ENCODE measurements around the gene GRAMD2A. TPM values are rescaled to one million over a fixed set of nuclear protein-coding genes. Genes with fewer than 3 reads are reported as not detected.

Gene GRAMD2A
- total and polyA plus RNA-seq, 5 donors: 0.14 to 0.71 (median 0.44) TPM; not detected in 1

DNA sequence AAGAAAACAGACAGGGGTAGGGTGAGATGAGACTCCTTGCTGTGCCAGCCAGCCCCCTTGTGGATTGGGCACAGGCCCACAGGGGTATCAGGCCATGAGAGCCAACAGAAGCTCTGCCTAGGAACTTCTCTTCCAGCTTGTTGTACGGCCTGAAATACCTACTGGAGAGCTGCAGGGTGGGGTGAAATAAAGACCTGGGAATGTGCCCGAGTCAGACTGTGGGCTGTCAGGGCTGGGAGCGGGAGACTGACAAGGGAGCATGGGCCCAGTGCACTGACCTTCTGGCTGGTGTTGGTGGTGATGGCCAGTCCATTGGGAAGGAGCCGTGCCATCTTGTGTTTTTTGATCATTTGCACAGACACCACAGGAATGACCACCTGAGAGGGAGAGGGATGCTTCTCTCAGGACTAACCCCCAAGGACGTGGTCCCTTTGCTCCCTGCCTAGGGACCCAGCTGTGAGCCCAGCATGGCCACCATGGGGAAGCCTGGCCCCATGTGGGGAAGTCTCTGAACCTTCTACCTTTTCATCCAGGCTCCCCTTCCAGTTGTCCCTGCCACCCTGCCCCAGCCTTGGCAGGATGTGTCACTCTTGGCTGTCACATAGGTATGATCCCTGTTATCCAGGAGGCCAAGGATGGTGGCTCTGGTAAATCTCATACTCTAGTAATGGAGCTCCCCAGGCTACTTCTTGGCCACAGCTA is 30.7 kb downstream of the GRAMD2A start:
- ATAC-seq (no peak), DNase-seq (no peak)
- Histone ChIP-seq H3K27me3 (ENCODE audit: control insufficient read depth, insufficient read depth) (no peaks in the 10 kb centered on the region), H3K4me1 (ENCODE audit: control insufficient read depth, insufficient read depth, low read length) (no peaks in the 10 kb centered on the region), H3K4me3 (ENCODE audit: low read length) (no peak overlapping the region), H3K27ac (ENCODE audit: low read length) (no peak overlapping the region), H3K9me3 (ENCODE audit: control insufficient read depth, low read length) (no peaks in the 10 kb centered on the region)
- WGBS: 88% methylated on average over 5 of the region's 5 CpGs
- intact Hi-C loops (cut with DNase I): no loop called here

- ATAC-seq (no peak), DNase-seq (no peak)
- 82% methylated on average over 4 of the region's 4 CpGs for WGBS
- Histone ChIP-seq H3K4me3 (ENCODE audit: low read length) (no peak overlapping the region), H3K9me3 (ENCODE audit: control insufficient read depth, low read length) (no peaks in the 10 kb centered on the region), H3K27me3 (ENCODE audit: control insufficient read depth, insufficient read depth) (no peaks in the 10 kb centered on the region), H3K27ac (ENCODE audit: low read length) (no peak overlapping the region), H3K4me1 (ENCODE audit: control insufficient read depth, insufficient read depth, low read length) (no peaks in the 10 kb centered on the region)
- intact Hi-C loops (cut with DNase I): no loop called here
Observed at GRCh38 chr15:72163719-72164118, 33.9 kb downstream of the GRAMD2A start.

GRCh38 chr15:72162569-72162968 is 35.0 kb downstream of the GRAMD2A start:
- DNase-seq (no peak), ATAC-seq (no peak)
- no peak overlapping the region for H3K27ac ChIP-seq (ENCODE audit: low read length)
- WGBS: 90% methylated on average over 5 of the region's 5 CpGs
- H3K4me1 ChIP-seq (ENCODE audit: control insufficient read depth, insufficient read depth, low read length): no peaks in the 10 kb centered on the region
- no peaks in the 10 kb centered on the region for H3K9me3 ChIP-seq (ENCODE audit: control insufficient read depth, low read length)
- intact Hi-C loops (cut with DNase I): no loop called here
- H3K4me3 ChIP-seq (ENCODE audit: low read length): no peak overlapping the region
- H3K27me3 ChIP-seq (ENCODE audit: control insufficient read depth, insufficient read depth): no peaks in the 10 kb centered on the region

GRCh38 chr15:72161361-72162132 is 36.0 kb downstream of the GRAMD2A start:
- intact Hi-C loops (cut with DNase I): no loop called here
- Histone ChIP-seq H3K9me3 (ENCODE audit: control insufficient read depth, low read length) (no peaks in the 10 kb centered on the region), H3K4me1 (ENCODE audit: control insufficient read depth, insufficient read depth, low read length) (no peaks in the 10 kb centered on the region), H3K27ac (ENCODE audit: low read length) (no peak overlapping the region), H3K27me3 (ENCODE audit: control insufficient read depth, insufficient read depth) (no peaks in the 10 kb centered on the region), H3K4me3 (ENCODE audit: low read length) (no peak overlapping the region)
- ATAC-seq (peak in 1 of 2 donors; percentile 26), DNase-seq (no peak)
- 75% methylated on average over 7 of the region's 7 CpGs for WGBS

GRCh38 chr15:72160696-72161245 is 36.8 kb downstream of the GRAMD2A start:
- intact Hi-C loops (cut with DNase I): no loop called here
- Histone ChIP-seq H3K4me1 (ENCODE audit: control insufficient read depth, insufficient read depth, low read length) (no peaks in the 10 kb centered on the region), H3K27me3 (ENCODE audit: control insufficient read depth, insufficient read depth) (no peaks in the 10 kb centered on the region), H3K9me3 (ENCODE audit: control insufficient read depth, low read length) (no peaks in the 10 kb centered on the region), H3K27ac (ENCODE audit: low read length) (no peak overlapping the region), H3K4me3 (ENCODE audit: low read length) (no peak overlapping the region)
- ATAC-seq: no peak
- no peak for DNase-seq
- 87% methylated on average over 5 of the region's 5 CpGs for WGBS

GRCh38 chr15:72156928-72157327 is 40.7 kb downstream of the GRAMD2A start:
- Histone ChIP-seq H3K4me3 (ENCODE audit: low read length) (no peak overlapping the region), H3K27ac (ENCODE audit: low read length) (no peak overlapping the region), H3K9me3 (ENCODE audit: control insufficient read depth, low read length) (no peaks in the 10 kb centered on the region), H3K27me3 (ENCODE audit: control insufficient read depth, insufficient read depth) (no peaks in the 10 kb centered on the region), H3K4me1 (ENCODE audit: control insufficient read depth, insufficient read depth, low read length) (no peaks in the 10 kb centered on the region)
- ATAC-seq (no peak), DNase-seq (no peak)
- intact Hi-C loops (cut with DNase I): loop anchor here in 2 of 4 donors (10.0 kb wide), 2 partner anchors 372 to 412 kb away; no protein-coding TSS in a partner anchor
- WGBS: 90% methylated on average over 2 of the region's 2 CpGs

GRCh38 chr15:72155635-72156616 is 41.7 kb downstream of the GRAMD2A start:
- Histone ChIP-seq H3K27me3 (ENCODE audit: control insufficient read depth, insufficient read depth) (no peaks in the 10 kb centered on the region), H3K4me1 (ENCODE audit: control insufficient read depth, insufficient read depth, low read length) (no peaks in the 10 kb centered on the region), H3K9me3 (ENCODE audit: control insufficient read depth, low read length) (no peaks in the 10 kb centered on the region), H3K27ac (ENCODE audit: low read length) (no peak overlapping the region), H3K4me3 (ENCODE audit: low read length) (peak overlapping the region; percentile 50)
- ATAC-seq (peak; percentile 92 to 94), DNase-seq (peak; percentile 81 to 93 (median 92))
- 4% methylated on average over 19 of the region's 19 CpGs for WGBS
- intact Hi-C loops (cut with DNase I): loop anchor here in 2 of 4 donors (10.0 kb wide), 2 partner anchors 371 to 411 kb away; no protein-coding TSS in a partner anchor

DNA sequence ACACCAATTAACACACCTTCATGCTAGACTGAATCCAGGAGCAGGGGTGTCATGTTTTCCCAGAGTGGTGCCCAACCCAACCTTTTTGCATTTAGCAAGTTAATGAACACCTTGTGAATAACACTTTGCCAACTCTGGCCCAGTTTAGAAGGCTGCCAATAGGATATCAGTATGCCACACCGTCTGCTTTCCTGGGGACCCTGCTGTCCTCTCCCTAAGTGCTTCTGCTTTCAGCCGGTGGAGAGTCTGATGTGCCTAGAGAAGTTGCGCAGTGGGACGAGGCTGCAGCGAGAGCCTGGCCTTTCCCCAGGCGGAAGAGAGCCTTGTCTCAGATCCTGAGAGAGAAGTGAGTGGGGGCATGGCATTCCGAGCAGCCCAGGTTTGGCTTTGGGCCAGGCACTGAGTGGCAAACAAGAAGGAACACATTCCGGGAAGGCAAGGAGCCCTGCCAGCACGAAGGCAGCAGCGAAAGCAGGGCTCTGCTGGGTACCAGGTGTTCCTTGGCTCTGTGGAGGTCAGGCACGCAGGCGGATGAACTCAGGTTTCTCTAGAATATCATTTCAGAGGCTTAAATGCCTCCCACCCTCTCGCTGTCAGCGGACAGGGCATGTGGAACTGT is 42.5 kb downstream of the GRAMD2A start:
- H3K4me3 ChIP-seq (ENCODE audit: low read length): peak overlapping the region; percentile 50
- 21% methylated on average over 14 of the region's 14 CpGs for WGBS
- no peak overlapping the region for H3K27ac ChIP-seq (ENCODE audit: low read length)
- H3K9me3 ChIP-seq (ENCODE audit: control insufficient read depth, low read length): no peaks in the 10 kb centered on the region
- intact Hi-C loops (cut with DNase I): loop anchor here in 2 of 4 donors (10.0 kb wide), 2 partner anchors 370 to 410 kb away; no protein-coding TSS in a partner anchor
- peak; percentile 73 to 89 (median 85) for DNase-seq
- no peaks in the 10 kb centered on the region for H3K27me3 ChIP-seq (ENCODE audit: control insufficient read depth, insufficient read depth)
- H3K4me1 ChIP-seq (ENCODE audit: control insufficient read depth, insufficient read depth, low read length): no peaks in the 10 kb centered on the region
- peak; percentile 67 to 78 for ATAC-seq

- no peaks in the 10 kb centered on the region for H3K4me1 ChIP-seq (ENCODE audit: control insufficient read depth, insufficient read depth, low read length)
- intact Hi-C loops (cut with DNase I): loop anchor here in 2 of 4 donors (10.0 kb wide), 2 partner anchors 370 to 410 kb away; no protein-coding TSS in a partner anchor
- H3K27me3 ChIP-seq (ENCODE audit: control insufficient read depth, insufficient read depth): no peaks in the 10 kb centered on the region
- H3K9me3 ChIP-seq (ENCODE audit: control insufficient read depth, low read length): no peaks in the 10 kb centered on the region
- H3K27ac ChIP-seq (ENCODE audit: low read length): no peak overlapping the region
- 96% methylated on average over 7 of the region's 7 CpGs for WGBS
- ATAC-seq: no peak
- no peak for DNase-seq
- no peak overlapping the region for H3K4me3 ChIP-seq (ENCODE audit: low read length)
Observed at GRCh38 chr15:72154316-72154715, 43.3 kb downstream of the GRAMD2A start.
